A549 (cell line): Measurements from ENCODE around the gene SSUH2.

Experiments
- EHMT2 ChIP-seq: fragments of 200-600 bp; sonication (generic); IDR thresholded peaks from 2 replicates; pipeline ENCODE4 v1.6.1; 2016; ENCODE audit warnings: antibody characterized with exemption, low read depth, mild to moderate bottlenecking, moderate library complexity
- ELK1 ChIP-seq: fragments of 150-350 bp; IDR thresholded peaks from 2 replicates; pipeline ENCODE4 v1.6.1; 2014; ENCODE audit warnings: low read depth, mild to moderate bottlenecking, low read length
- EP300 ChIP-seq, 2 experiments: fragments of >200 bp; sonication (Bioruptor Twin); formaldehyde crosslinking; IDR thresholded peaks; 2 replicates in 1 of 2; 3 replicates in 1 of 2; pipeline ENCODE4 v1.6.1; 2016 to 2017
- FOSB ChIP-seq: fragments of 250-450 bp; sonication (Bioruptor Pico); IDR thresholded peaks from 2 replicates; pipeline ENCODE4 v1.5.0; 2020; ENCODE audit warnings: mild to moderate bottlenecking, moderate library complexity
- MAFK ChIP-seq: fragments of 450-650 bp; IDR thresholded peaks from 2 replicates; pipeline ENCODE4 v1.6.1; 2014; ENCODE audit not compliant: partially characterized antibody
- MYC ChIP-seq: IDR thresholded peaks from 2 replicates; pipeline ENCODE4 v1.6.1; 2012; ENCODE audit warnings: mild to moderate bottlenecking, inconsistent platforms, low read length, improper control_type of control experiment, borderline replicate concordance
- POLR2A ChIP-seq: IDR thresholded peaks from 2 replicates; pipeline ENCODE4 v1.6.1; 2012; ENCODE audit warnings: mild to moderate bottlenecking, low read length
- RAD21 ChIP-seq, 2 experiments: fragments of >200 bp in 1 of 2; sonication (Bioruptor Twin) in 1 of 2; formaldehyde crosslinking in 1 of 2; IDR thresholded peaks in 1 of 2; conservative IDR thresholded peaks in 1 of 2; 2 replicates in 1 of 2; 3 replicates in 1 of 2; pipeline ENCODE4 v1.6.1; 2012 to 2018; ENCODE audit warnings: inconsistent platforms in 1 of 2
- RCOR1 ChIP-seq: fragments of 150-350 bp; IDR thresholded peaks from 2 replicates; pipeline ENCODE4 v1.6.1; 2014; ENCODE audit warnings: antibody characterized with exemption, low read length, low read depth
- REST ChIP-seq: fragments of 200-600 bp; sonication (generic); IDR thresholded peaks from 2 replicates; pipeline ENCODE4 v1.6.1; 2016; ENCODE audit warnings: antibody characterized with exemption, mild to moderate bottlenecking, moderate library complexity
- ZNF302 ChIP-seq: fragments of 250-450 bp; sonication (Bioruptor Pico); IDR thresholded peaks from 2 replicates; pipeline ENCODE4 v1.9.0; 2021; ENCODE audit warnings: inconsistent platforms, mild to moderate bottlenecking, moderate library complexity
- TF ChIP-seq, protein P1 (sequence below): fragments of >200 bp; sonication (Bioruptor Twin); formaldehyde crosslinking; IDR thresholded peaks from 3 replicates; pipeline ENCODE4 v1.5.1; 2016

DNA sequence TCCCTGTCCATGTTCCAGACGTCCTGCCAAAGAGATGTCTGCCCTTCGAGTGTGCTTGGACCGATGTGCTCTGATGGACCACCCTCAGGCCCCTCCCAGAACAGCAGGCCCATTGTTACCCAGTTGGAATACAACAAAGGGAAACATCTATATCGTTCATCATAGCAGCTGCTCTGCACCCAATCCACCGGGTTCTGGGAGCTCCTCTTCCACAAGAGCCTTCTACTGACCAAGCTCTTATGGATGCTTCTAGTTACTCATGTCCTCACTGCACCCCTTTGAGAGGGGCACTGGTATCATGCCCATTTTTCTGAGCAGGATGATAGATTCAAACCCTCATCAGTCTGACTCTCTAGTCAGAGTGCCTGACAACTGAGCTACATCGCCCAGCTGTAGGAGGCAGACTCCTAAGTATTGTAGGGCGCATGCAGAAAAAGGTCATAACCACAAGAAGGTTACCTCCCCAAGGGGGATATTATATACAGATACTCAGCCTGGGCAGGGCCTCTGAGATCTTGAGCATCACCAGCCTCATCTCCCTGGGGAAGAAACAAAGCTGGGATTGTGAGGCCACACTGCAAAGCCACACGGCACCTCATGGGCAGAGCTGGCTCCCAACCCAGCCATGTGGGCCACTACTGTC is at the start of gene SSUH2:
- no peak for TF ChIP-seq MAFK
- TF ChIP-seq, protein P1, sequence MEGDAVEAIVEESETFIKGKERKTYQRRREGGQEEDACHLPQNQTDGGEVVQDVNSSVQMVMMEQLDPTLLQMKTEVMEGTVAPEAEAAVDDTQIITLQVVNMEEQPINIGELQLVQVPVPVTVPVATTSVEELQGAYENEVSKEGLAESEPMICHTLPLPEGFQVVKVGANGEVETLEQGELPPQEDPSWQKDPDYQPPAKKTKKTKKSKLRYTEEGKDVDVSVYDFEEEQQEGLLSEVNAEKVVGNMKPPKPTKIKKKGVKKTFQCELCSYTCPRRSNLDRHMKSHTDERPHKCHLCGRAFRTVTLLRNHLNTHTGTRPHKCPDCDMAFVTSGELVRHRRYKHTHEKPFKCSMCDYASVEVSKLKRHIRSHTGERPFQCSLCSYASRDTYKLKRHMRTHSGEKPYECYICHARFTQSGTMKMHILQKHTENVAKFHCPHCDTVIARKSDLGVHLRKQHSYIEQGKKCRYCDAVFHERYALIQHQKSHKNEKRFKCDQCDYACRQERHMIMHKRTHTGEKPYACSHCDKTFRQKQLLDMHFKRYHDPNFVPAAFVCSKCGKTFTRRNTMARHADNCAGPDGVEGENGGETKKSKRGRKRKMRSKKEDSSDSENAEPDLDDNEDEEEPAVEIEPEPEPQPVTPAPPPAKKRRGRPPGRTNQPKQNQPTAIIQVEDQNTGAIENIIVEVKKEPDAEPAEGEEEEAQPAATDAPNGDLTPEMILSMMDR = no peak
- TF ChIP-seq ELK1 = no peak
- no peak for TF ChIP-seq POLR2A
- no peak for TF ChIP-seq RAD21 (conservative IDR thresholded peaks at IDR 0.05 in 1 of 2, IDR thresholded peaks at IDR 0.05 in 1 of 2)
- no peak for TF ChIP-seq REST
- no peak for TF ChIP-seq FOSB (CRISPR knock-in tag)
- no peak for TF ChIP-seq EHMT2
- TF ChIP-seq EP300 (IDR thresholded peaks at IDR 0.05) = no peak
- no peak for TF ChIP-seq RCOR1
- TF ChIP-seq MYC = no peak
- no peak for TF ChIP-seq ZNF302 (CRISPR knock-in tag)
